Endodermal cell (in vitro differentiated cells): ENCODE measurements around the gene IGSF1. TPM values are rescaled to one million over a fixed set of nuclear protein-coding genes. Genes with fewer than 3 reads are reported as not detected.

Experiments
- DNase-seq: peaks from one replicate; pipeline ENCODE4 v3.0.0-alpha.2; 2017
- H3K27ac ChIP-seq: 2 replicates; pipeline ENCODE4 v1.5.1; 2013; ENCODE audit warnings: mild to moderate bottlenecking, low read depth, low read length, moderate library complexity
- H3K27me3 ChIP-seq: 2 replicates; pipeline ENCODE4 v1.6.1; 2013; ENCODE audit warnings: mild to moderate bottlenecking, low read length, moderate library complexity; ENCODE audit not compliant: insufficient read depth, control insufficient read depth, poor library complexity, severe bottlenecking
- H3K36me3 ChIP-seq: 2 replicates; pipeline ENCODE4 v1.7.0; 2013; ENCODE audit warnings: mild to moderate bottlenecking, low read length, moderate library complexity; ENCODE audit not compliant: control insufficient read depth, insufficient read depth
- H3K4me1 ChIP-seq: one replicate; pipeline ENCODE4 v1.7.0; 2013; ENCODE audit warnings: low read length; ENCODE audit not compliant: control insufficient read depth, insufficient read depth
- H3K4me3 ChIP-seq: 2 replicates; pipeline ENCODE4 v1.5.1; 2013; ENCODE audit warnings: mild to moderate bottlenecking, low read length, moderate library complexity
- H3K9ac ChIP-seq: 2 replicates; pipeline ENCODE4 v1.6.1; 2013; ENCODE audit warnings: mild to moderate bottlenecking, low read length, moderate library complexity; ENCODE audit not compliant: poor library complexity, severe bottlenecking; ENCODE audit errors: extremely low read depth
- H3K9me3 ChIP-seq: 2 replicates; pipeline ENCODE4 v1.6.1; 2013; ENCODE audit warnings: mild to moderate bottlenecking, low read length, moderate library complexity; ENCODE audit not compliant: control insufficient read depth
- H3K27ac Mint-ChIP-seq: 2 replicates; pipeline ENCODE4 v1.8.0; 2020; ENCODE audit warnings: mixed read lengths
- H3K27me3 Mint-ChIP-seq: 2 replicates; pipeline ENCODE4 v1.8.0; 2021; ENCODE audit warnings: mild to moderate bottlenecking, mixed read lengths; ENCODE audit not compliant: insufficient read depth
- H3K36me3 Mint-ChIP-seq: 2 replicates; pipeline ENCODE4 v1.8.0; 2020; ENCODE audit warnings: low read depth, mixed read lengths
- H3K4me1 Mint-ChIP-seq: 2 replicates; pipeline ENCODE4 v1.8.0; 2020; ENCODE audit warnings: mixed read lengths
- H3K4me3 Mint-ChIP-seq: 2 replicates; pipeline ENCODE4 v1.8.0; 2020; ENCODE audit warnings: mild to moderate bottlenecking, moderate library complexity, mixed read lengths
- H3K9me3 Mint-ChIP-seq: 2 replicates; pipeline ENCODE4 v1.8.0; 2020; ENCODE audit warnings: mild to moderate bottlenecking, mixed read lengths
- CTCF ChIP-seq: fragments of 200-600 bp; sonication (generic); conservative IDR thresholded peaks from 2 replicates; pipeline ENCODE4 v1.5.0; 2021; ENCODE audit warnings: antibody characterized with exemption, mild to moderate bottlenecking
- WGBS, 2 experiments: methylation state at CpG; one replicate each; pipeline versions ENCODE4 v1.1.5 to v1.1.7; 2013; ENCODE audit warnings: missing lambda C conversion rate in 2 of 2, mixed read lengths in 1 of 2; ENCODE audit not compliant: insufficient coverage in 1 of 2, insufficient read length in 1 of 2; 5-methylcytosine and 5-hydroxymethylcytosine counted together
- total RNA-seq, 2 donors: library from RNA; stranded (reverse); fragmentation: NEBNext Ultra II Directional in 1 of 2; extraction: Animal tissue kit (Norgen Biotek cat#: 25700) in 1 of 2; gene quantifications; 2 replicates in 1 of 2; 3 replicates in 1 of 2; pipeline ENCODE4 v1.2.1, GENCODE V29; 2021

IGSF1 gene
- total RNA-seq, 2 donors from 2014 or later, result 5.6 to 10.5 TPM

GRCh38 chrX:131239057-131239456, 50.0 kb downstream of the IGSF1 start:
- Histone ChIP-seq H3K4me3 (no peak overlapping the region), H3K27me3 (no peaks in the 10 kb centered on the region), H3K9ac (no peak overlapping the region), H3K4me1 (no peaks in the 10 kb centered on the region), H3K27ac (no peak overlapping the region), H3K9me3 (no peaks in the 10 kb centered on the region), H3K36me3 (no peaks in the 10 kb centered on the region)
- H3K27me3 Mint-ChIP-seq, result peaks cover 3% of the 10 kb centered on the region
- 80 to 92% methylated on average over 1 to 2 of the region's 2 CpGs for WGBS, 2 experiments
- H3K4me3 Mint-ChIP-seq, result no peak overlapping the region
- H3K36me3 Mint-ChIP-seq, result no peaks in the 10 kb centered on the region
- no peak for TF ChIP-seq CTCF
- peaks cover 3% of the 10 kb centered on the region for H3K4me1 Mint-ChIP-seq
- H3K9me3 Mint-ChIP-seq, result no peaks in the 10 kb centered on the region
- DNase-seq, result no peak
- H3K27ac Mint-ChIP-seq, result no peak overlapping the region

GRCh38 chrX:131237363-131237762, 51.7 kb downstream of the IGSF1 start:
- Mint-ChIP-seq H3K36me3 (no peaks in the 10 kb centered on the region), H3K27me3 (peaks cover 3% of the 10 kb centered on the region), H3K9me3 (no peaks in the 10 kb centered on the region), H3K27ac (no peak overlapping the region), H3K4me1 (peaks cover 8% of the 10 kb centered on the region), H3K4me3 (no peak overlapping the region)
- no peaks in the 10 kb centered on the region for H3K4me1 ChIP-seq
- no peaks in the 10 kb centered on the region for H3K9me3 ChIP-seq
- peak; percentile 68 for TF ChIP-seq CTCF
- no peak overlapping the region for H3K4me3 ChIP-seq
- H3K9ac ChIP-seq, result no peak overlapping the region
- 75% methylated on average over 1 of the region's 2 CpGs; no CpG with 5 or more reads in 1 of the 2 experiments for WGBS, 2 experiments
- H3K36me3 ChIP-seq, result no peaks in the 10 kb centered on the region
- no peaks in the 10 kb centered on the region for H3K27me3 ChIP-seq
- H3K27ac ChIP-seq, result no peak overlapping the region
- DNase-seq, result no peak

GRCh38 chrX:131235768-131236545, 53.1 kb downstream of the IGSF1 start:
- Mint-ChIP-seq H3K27ac (no peak overlapping the region), H3K9me3 (no peaks in the 10 kb centered on the region), H3K4me3 (no peak overlapping the region), H3K4me1 (peaks cover 8% of the 10 kb centered on the region), H3K27me3 (peaks cover 3% of the 10 kb centered on the region), H3K36me3 (no peaks in the 10 kb centered on the region)
- WGBS, 2 experiments, result 87 to 100% methylated on average over 1 to 4 of the region's 4 CpGs
- H3K36me3 ChIP-seq, result no peaks in the 10 kb centered on the region
- no peak overlapping the region for H3K27ac ChIP-seq
- H3K9me3 ChIP-seq, result no peaks in the 10 kb centered on the region
- no peak overlapping the region for H3K9ac ChIP-seq
- H3K4me1 ChIP-seq, result no peaks in the 10 kb centered on the region
- H3K4me3 ChIP-seq, result no peak overlapping the region
- no peak for DNase-seq
- H3K27me3 ChIP-seq, result no peaks in the 10 kb centered on the region
- no peak for TF ChIP-seq CTCF
